GM15510 (cell line): ENCODE results near the gene SLC34A3.

Source experiments
- POLR2A ChIP-seq: IDR thresholded peaks from 3 replicates; pipeline ENCODE4 v1.6.1; 2011; ENCODE audit warnings: borderline replicate concordance; ENCODE audit not compliant: insufficient read length; ENCODE audit errors: extremely low read depth

The SLC34A3 gene

GRCh38 chr9:137230705-137231371 lies at the start of gene SLC34A3:
SLC34A3 (plus strand) TSS chr9:137230901; CDS start chr9:137231703, 802 bp downstream.
- TF ChIP-seq POLR2A = no peak

- TF ChIP-seq POLR2A = no peak
Observed at GRCh38 chr9:137181680-137182079, 49.0 kb upstream of the SLC34A3 start.

DNA sequence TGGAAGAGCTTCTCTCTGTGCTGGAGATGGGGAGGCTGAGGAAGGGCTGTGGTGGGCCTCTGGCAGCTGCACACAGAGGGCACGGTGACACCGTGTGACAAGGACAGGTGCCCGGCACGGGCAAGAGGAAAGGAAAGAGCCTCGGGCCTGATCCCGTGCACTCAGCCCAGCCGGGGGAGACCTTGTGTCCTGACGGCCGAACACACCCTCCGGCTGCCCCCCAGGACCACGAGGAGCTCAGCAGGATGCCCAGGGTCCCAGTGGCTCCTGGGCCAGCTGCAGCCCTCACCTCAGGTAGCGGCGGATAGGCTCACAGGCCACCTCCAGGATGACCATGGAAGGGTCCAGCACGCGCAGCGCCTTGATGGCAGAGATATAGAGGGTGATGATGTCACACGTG lies 47.9 kb upstream of the SLC34A3 start:
- TF ChIP-seq POLR2A = no peak

DNA sequence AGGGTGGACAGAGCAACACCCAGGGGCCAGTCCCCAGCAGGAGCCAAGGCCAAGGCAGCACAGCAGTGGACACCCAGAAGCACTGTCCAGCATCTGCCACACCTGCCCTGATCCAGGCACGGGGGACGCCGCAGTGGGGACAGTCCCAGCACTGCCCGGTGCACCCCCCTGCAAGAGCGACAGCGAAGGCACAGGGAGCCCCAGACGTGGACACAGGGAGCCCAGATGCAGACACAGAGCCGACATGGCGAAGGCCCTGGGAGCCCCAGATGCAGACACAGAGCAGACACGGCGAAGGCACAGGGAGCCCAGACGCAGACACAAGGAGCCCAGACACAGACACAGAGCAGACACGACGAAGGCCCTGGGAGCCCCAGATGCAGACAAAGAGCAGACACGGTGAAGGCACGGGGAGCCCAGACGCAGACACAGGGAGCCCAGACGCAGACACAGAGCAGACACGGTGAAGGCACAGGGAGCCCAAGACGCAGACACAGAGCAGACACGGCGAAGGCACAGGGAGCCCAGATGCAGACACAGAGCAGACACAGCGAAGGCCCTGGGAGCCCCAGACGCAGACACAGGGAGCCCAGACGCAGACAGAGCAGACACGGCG lies 46.6 kb upstream of the SLC34A3 start:
- no peak for TF ChIP-seq POLR2A

DNA sequence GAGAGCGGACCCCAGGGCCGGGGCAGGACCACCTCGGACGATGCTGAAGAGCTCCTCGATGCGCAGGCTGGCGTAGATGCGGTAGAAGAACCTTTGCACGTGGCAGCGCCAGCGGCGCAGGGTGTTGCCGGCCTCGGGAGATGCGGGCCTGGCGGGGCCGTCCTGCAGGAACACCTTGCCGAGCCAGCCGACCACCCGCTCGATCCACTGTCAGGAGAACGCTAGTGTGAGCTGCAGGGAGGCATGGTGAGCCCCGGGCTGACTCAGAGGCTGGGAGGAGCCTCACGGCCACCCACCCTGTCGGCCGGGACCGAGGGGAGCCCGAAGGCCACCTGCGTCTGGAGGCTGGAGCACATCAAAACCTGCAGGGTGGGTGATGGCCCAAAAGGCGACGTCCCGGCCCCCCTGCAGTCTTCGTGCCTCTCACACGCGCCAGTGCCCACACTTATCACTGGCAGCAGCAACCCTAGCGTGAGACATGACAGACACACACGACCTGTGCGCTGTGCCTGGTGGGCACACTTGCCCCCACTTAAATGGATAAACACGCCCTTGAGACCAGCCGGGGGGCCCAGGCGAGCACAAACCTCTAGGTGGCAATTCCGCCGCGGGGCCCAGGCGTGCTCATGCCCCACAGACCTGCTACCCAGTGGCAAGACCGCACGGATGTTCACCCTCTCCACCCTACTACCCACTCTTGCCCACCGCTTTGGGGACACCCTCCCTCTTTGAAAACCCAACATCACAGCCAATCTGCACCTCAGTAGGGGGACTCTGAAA lies 45.6 kb upstream of the SLC34A3 start:
- no peak for TF ChIP-seq POLR2A

DNA sequence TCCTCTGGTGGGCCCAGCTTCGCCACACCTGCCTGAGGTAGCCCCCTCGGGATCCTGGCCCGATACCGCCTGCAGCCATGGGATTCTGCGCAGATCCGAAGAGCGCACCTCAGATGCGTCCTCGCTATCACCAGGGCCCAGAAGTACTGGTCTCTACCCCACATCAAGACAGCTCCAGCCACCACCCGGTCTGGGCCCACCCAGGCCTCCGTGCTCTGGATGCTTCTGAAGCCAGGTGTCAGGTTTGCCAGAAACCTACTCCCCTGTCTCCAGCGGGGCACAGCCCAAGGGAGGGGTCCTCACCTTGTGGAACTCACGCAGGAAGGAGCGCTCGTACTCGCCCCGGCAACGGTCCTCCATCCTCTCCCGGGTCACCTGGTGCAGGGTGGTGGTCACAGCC lies 44.8 kb upstream of the SLC34A3 start:
- TF ChIP-seq POLR2A = no peak

DNA sequence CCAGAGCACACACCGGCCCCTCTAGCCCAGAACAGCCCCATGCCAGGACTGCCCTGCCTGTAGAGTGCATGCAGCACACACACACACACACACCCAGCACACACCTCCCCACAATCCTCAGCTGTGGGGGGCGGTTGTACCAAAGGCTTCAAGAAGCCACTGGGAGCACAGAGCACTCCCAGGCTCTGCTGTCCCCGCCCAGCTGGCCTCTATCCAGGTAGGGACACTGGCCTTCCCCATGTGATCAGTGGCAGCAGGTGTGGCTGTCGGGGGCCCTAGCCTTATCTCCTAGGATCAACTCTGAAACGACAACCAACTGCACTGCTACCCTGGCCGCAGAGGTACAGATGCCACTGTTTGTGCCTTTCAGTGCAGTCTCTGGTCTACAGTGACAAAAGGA lies 44.3 kb upstream of the SLC34A3 start:
- TF ChIP-seq POLR2A = no peak

DNA sequence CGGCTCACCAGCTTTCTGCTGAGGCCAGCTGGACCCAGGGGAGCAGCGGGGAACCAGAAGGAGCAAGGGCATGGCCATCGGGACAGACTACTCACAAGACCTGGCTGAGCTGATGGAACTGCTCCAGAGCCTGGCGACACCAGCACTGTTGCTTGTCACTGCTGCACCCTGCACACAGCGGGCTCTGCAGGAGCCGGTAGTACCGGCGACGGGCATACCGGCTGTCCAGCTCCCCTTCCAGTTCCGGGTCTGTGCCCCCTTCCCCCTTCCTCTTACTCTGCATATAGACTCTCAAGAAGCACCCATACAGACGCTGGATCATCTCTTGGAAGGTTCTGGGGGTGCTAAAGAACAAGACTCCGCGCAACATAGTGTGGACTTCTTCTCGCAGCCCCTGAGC lies 43.3 kb upstream of the SLC34A3 start:
- TF ChIP-seq POLR2A = no peak

DNA sequence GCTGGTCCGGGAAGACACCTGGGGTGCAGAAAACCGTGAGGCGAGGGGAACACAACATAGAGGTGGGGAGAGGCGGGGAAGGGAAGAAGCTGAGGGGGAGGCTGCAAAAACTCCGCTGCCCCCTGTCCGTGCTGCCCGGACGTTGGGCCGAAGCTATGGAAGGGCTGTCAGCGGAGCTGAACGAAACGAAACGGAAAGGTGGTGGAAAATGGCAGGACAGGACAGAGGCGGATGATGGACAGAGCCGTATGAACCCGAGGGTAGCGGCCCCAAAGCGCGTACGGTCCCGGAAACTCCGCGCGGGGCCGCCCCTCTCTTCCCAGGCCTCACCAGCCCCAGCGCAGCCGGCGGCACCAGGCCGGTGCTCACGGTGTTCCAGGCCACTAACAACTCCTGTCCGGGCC lies 42.6 kb upstream of the SLC34A3 start:
- TF ChIP-seq POLR2A = no peak

GRCh38 chr9:137188490-137189296 lies 42.0 kb upstream of the SLC34A3 start, which contains the start of the genes ANAPC2 and SSNA1:
ANAPC2 (minus strand) TSS chr9:137188560; CDS start chr9:137188532, 28 bp downstream.
SSNA1 (plus strand) TSS chr9:137188676; CDS start chr9:137188727, 51 bp downstream.
- TF ChIP-seq POLR2A = peak; percentile 96

DNA sequence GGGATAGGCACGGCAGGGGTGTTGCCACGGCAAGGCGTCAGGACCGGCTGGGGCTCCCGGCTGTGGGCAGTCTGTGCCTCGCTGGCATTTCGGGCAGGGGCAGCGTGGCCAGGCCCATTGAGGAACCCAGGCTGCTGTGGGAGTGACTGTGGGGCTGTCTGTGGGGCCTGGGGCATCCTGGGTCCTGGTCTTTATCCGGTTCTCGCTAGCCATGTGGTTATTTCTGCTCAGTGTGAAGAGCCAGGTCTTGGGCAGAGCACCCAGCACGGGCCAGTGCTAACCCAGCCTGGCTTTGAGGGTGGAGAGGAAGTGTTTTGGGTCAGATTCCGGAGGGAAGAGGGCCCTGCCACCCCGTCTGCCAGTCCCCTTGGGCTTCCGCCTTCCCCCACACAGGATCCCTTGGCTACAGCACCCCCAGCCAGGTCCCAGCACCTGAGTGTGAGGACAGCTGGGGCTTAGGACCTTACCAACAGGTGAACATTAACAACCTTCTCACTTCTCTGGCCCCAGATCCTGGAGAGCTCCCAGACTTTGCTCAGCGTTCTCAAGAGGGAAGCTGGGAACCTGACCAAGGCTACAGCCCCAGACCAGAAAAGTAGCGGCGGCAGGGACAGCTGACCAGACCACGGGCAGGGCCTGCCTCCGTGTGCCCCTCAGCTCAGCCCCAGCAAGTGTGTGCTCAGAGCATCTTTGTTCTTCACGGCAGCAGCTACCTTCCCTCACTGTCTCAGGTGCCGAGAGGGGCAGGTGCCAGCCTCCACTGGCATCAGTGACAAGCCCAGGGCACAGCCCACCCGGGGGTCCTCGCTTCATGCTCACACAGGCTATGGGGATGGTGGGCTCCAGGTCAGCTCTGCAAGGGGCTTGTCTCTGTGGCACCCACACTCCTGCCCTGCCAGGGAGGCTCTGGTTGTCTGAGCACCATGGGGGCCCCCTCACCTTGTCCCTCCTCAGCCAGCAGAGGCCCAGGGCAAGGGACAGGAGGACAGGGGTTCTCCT lies 41.1 kb upstream of the SLC34A3 start:
- TF ChIP-seq POLR2A = no peak

GRCh38 chr9:137190315-137190856 lies 40.3 kb upstream of the SLC34A3 start:
- TF ChIP-seq POLR2A = no peak

DNA sequence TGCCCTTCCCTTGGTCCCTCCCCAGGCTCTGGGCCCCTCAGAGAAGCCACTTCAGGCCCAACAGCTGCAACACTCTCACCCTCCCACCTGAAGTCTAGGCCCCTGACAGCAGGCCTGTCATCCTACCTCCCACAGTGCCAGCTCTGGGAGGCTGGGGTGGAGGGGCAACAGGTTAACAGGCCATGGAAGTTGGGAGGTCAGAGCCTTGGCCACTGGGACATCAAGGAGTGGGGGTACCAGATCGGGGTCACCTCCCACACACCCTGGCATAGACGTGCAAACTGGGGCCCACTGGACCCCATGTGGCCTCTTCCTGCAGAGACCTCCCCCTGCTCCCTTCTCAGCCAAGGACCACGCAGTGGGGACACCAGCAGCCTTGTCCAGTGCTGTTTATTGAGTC lies 39.5 kb upstream of the SLC34A3 start:
- TF ChIP-seq POLR2A = no peak
